Lung (tissue), 12 donors: Measurements from ENCODE around the gene SPRYD7. TPM values are rescaled to one million over a fixed set of nuclear protein-coding genes. Genes with fewer than 3 reads are reported as not detected.

ENCODE experiments used
- ATAC-seq: fragments of 200-7000 bp; cut with Tn5 transposase; one replicate; pipeline ENCODE4 v1.9.1; 2020; ENCODE audit warnings: moderate number of reproducible peaks; ENCODE audit not compliant: insufficient read depth, low FRiP score
- DNase-seq, 3 donors: peaks; one replicate each; pipeline ENCODE4 v3.0.0-alpha.2; 2013 to 2017
- H3K27ac ChIP-seq, 2 donors: one replicate each; pipeline ENCODE4 v1.5.1; 2013; ENCODE audit warnings: mild to moderate bottlenecking in 2 of 2, moderate library complexity in 2 of 2, control low read depth in 1 of 2, inconsistent platforms in 1 of 2, low read depth in 1 of 2, low read length in 1 of 2
- H3K27me3 ChIP-seq, 3 donors: one replicate each; pipeline ENCODE4 v1.5.1; 2013; ENCODE audit warnings: low read length in 2 of 3; ENCODE audit not compliant: control insufficient read depth in 3 of 3, insufficient read depth in 3 of 3
- H3K36me3 ChIP-seq, 4 donors: one replicate each; pipeline ENCODE4 v1.5.1; 2013; ENCODE audit warnings: low read length in 4 of 4, mild to moderate bottlenecking in 1 of 4, moderate library complexity in 1 of 4; ENCODE audit not compliant: control insufficient read depth in 4 of 4, insufficient read depth in 4 of 4
- H3K4me1 ChIP-seq, 5 donors: one replicate each; pipeline ENCODE4 v1.5.1; 2013; ENCODE audit warnings: low read length in 5 of 5, mild to moderate bottlenecking in 2 of 5, moderate library complexity in 1 of 5; ENCODE audit not compliant: control insufficient read depth in 5 of 5, insufficient read depth in 5 of 5
- H3K4me3 ChIP-seq: one replicate; pipeline ENCODE4 v1.5.1; 2013; ENCODE audit warnings: mild to moderate bottlenecking, control low read depth, moderate library complexity
- H3K9ac ChIP-seq, 2 donors: one replicate each; pipeline ENCODE4 v1.5.1; 2013; ENCODE audit warnings: low read length in 2 of 2, control low read depth in 1 of 2; ENCODE audit not compliant: insufficient read depth in 1 of 2
- H3K9me3 ChIP-seq, 4 donors: one replicate each; pipeline ENCODE4 v1.5.1; 2013; ENCODE audit warnings: low read length in 3 of 4, mild to moderate bottlenecking in 1 of 4, moderate library complexity in 1 of 4; ENCODE audit not compliant: control insufficient read depth in 4 of 4, insufficient read depth in 3 of 4
- WGBS, 2 donors: extraction: QIAGEN DNeasy Blood & Tissue Kit; methylation state at CpG; one replicate each; pipeline ENCODE4 v1.1.7; 2013; 5-methylcytosine and 5-hydroxymethylcytosine counted together
- polyA plus RNA-seq, 2 donors: library from polyadenylated mRNA; stranded (reverse); fragments of 200-250 nt; gene quantifications; one replicate each; pipeline ENCODE4 v1.2.1, GENCODE V29; 2013
- total RNA-seq, 2 donors: library from RNA; depleted of rRNA in 1 of 2; stranded (reverse); fragments of >200 nt in 1 of 2; gene quantifications; one replicate each; pipeline ENCODE4 v1.2.1, GENCODE V29; 2014 to 2021
- TF ChIP-seq, protein P1 (sequence below): IDR thresholded peaks from 2 replicates; pipeline ENCODE4 v1.5.1; 2012; ENCODE audit warnings: mild to moderate bottlenecking; ENCODE audit errors: control extremely low read depth, extremely low read depth
- donor health status: control.
- donor health status: control.
- donor health status: Bipolar disorder and iron deficiency.
- donor health status: healthy.
- donor health status: DM: yes; HTN: yes; CAD: no.

The SPRYD7 gene
- total and polyA plus RNA-seq, 4 donors = 8.2 to 16.8 (median 13.1) TPM

DNA sequence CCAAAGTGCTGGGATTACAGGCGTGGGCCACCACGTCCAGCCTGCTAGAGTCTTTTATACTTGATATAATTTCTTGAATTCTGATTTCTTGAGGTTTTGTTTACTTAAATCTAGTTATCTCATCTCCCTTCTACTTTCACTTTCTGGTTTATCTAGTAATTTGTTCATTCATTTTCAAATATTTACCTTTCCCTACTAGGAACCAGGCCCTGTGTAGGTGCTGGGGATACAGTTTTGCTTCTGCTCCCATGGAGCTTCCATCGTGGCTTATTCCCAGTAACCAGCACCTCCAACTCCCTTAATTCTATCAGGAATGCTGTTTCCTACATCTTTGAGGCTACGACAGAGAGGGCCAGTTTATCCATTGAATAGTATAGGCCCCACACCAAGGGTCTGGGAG is 36.6 kb upstream of the SPRYD7 start:
- no peak overlapping the region for H3K9ac ChIP-seq
- 74 to 89% methylated on average over 4 of the region's 4 CpGs for WGBS, 2 donors
- no peak for ATAC-seq

DNA sequence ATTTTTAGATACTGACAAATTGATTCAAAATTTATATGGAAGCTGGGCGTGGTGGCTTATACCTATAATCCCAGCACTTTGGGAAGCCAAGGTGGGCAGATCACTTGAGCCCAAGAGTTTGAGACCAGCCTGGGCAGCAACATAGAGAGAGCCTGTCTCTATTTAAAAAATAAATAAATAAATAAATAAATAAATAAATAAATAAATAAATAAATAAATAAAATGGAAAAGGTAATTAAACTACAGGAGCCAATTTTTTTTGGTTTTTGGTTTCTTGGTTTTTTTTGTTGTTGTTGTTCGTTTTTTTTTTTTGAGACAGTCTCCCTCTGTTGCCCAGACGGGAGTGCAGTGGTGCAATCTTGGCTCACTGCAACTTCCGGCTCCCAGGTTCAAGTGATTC is 31.3 kb upstream of the SPRYD7 start:
- TF ChIP-seq, protein P1, sequence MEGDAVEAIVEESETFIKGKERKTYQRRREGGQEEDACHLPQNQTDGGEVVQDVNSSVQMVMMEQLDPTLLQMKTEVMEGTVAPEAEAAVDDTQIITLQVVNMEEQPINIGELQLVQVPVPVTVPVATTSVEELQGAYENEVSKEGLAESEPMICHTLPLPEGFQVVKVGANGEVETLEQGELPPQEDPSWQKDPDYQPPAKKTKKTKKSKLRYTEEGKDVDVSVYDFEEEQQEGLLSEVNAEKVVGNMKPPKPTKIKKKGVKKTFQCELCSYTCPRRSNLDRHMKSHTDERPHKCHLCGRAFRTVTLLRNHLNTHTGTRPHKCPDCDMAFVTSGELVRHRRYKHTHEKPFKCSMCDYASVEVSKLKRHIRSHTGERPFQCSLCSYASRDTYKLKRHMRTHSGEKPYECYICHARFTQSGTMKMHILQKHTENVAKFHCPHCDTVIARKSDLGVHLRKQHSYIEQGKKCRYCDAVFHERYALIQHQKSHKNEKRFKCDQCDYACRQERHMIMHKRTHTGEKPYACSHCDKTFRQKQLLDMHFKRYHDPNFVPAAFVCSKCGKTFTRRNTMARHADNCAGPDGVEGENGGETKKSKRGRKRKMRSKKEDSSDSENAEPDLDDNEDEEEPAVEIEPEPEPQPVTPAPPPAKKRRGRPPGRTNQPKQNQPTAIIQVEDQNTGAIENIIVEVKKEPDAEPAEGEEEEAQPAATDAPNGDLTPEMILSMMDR = no peak
- DNase-seq = no peak

More for the DNA sequence above, 36.6 kb upstream of the SPRYD7 start:
- DNase-seq = no peak
- Histone ChIP-seq H3K9me3 (no peaks in the 10 kb centered on the region), H3K4me3 (no peak overlapping the region), H3K27me3 (no peaks in the 10 kb centered on the region), H3K27ac (no peak overlapping the region), H3K4me1 (no peaks in the 10 kb centered on the region), H3K36me3 (peaks cover 0 to 2% (median 0%) of the 10 kb centered on the region in 4 donors)
- TF ChIP-seq, protein P1 = no peak

GRCh38 chr13:49958321-49958720 is 22.2 kb upstream of the SPRYD7 start:
- H3K4me1 ChIP-seq = no peaks in the 10 kb centered on the region
- no peaks in the 10 kb centered on the region for H3K27me3 ChIP-seq
- DNase-seq (no peak), ATAC-seq (no peak)
- no peak overlapping the region for H3K9ac ChIP-seq
- TF ChIP-seq, protein P1 = no peak
- no peak overlapping the region for H3K4me3 ChIP-seq
- 90 to 95% methylated on average over 3 of the region's 3 CpGs for WGBS, 2 donors
- peaks cover 0 to 4% (median 3%) of the 10 kb centered on the region in 4 donors for H3K36me3 ChIP-seq
- no peak overlapping the region for H3K27ac ChIP-seq
- peaks cover 0 to 4% (median 0%) of the 10 kb centered on the region in 4 donors for H3K9me3 ChIP-seq

More for the DNA sequence above, 31.3 kb upstream of the SPRYD7 start:
- H3K9ac ChIP-seq = no peak overlapping the region
- no peaks in the 10 kb centered on the region for H3K4me1 ChIP-seq
- no peak overlapping the region for H3K27ac ChIP-seq
- H3K36me3 ChIP-seq = peaks cover 0 to 3% (median under 1%) of the 10 kb centered on the region in 4 donors
- H3K4me3 ChIP-seq = no peak overlapping the region
- 96 to 97% methylated on average over 4 of the region's 4 CpGs for WGBS, 2 donors
- no peak for ATAC-seq
- H3K27me3 ChIP-seq = no peaks in the 10 kb centered on the region
- peaks cover 0 to 4% (median 2%) of the 10 kb centered on the region in 4 donors for H3K9me3 ChIP-seq

GRCh38 chr13:49956131-49956530 is 20.0 kb upstream of the SPRYD7 start:
- DNase-seq (no peak), ATAC-seq (no peak)
- no peaks in the 10 kb centered on the region for H3K4me1 ChIP-seq
- H3K4me3 ChIP-seq = no peak overlapping the region
- H3K36me3 ChIP-seq = peaks cover 0 to 4% (median 1%) of the 10 kb centered on the region in 4 donors
- WGBS, 2 donors = 72 to 81% methylated on average over 3 of the region's 3 CpGs
- H3K27ac ChIP-seq = no peak overlapping the region
- no peaks in the 10 kb centered on the region for H3K9me3 ChIP-seq
- no peaks in the 10 kb centered on the region for H3K27me3 ChIP-seq
- TF ChIP-seq, protein P1 = no peak
- H3K9ac ChIP-seq = no peak overlapping the region
